ENCODE measurements around the gene B9D1. TPM values are rescaled to one million over a fixed set of nuclear protein-coding genes. Genes with fewer than 3 reads are reported as not detected.
A peak's percentile ranks its signal among the peaks of the same experiment; 100 is the strongest.

B9D1 gene
- total RNA-seq, 2 donors from 2014 or later: 37.7 to 42.8 TPM

DNA sequence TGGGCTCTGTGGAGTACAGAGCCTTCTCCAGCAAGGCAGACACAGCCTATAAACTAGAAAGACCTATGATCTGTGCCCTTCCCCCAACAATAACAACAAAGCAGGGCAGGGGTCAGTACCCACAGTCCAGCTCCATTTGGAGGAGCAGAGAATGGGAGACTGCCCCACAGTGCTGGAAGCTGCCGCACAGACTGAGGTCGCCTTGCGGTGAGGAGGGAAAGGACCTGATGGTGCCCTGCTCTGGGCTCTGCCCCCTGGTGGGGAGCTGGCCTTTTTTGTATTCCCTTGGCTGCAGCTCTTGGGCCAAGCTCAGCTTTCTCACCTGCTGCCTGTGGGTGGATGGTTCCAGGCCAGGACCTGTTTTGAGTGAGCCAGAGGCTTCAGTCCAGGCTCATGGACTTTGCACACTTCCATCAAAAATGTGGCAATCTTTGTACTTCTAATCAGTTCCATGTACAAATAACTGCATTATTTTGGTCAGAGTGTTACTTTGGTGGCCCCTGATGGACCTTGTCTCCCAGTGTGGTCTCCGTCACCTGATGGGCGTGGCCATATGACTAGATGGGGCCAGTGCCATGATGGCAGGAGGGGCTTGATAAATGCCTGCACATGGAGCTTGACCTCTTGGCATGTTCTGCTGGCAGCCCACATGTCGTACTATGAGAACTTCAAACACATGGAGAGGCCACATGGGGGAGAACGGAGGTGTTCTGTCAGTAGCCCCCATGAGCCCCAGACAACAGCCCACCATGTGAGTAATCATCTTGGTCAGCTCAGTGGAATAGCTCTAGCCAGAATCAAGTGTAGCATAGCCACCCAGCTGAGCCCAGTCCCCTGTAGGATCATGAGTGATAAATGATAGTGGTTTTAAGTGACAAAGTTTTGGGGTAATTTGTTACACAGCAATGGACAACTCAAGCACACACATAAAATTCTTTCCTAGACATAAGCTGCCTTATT is 24.2 kb downstream of the B9D1 start:
- H3K9me3 ChIP-seq (ENCODE audit: control insufficient read depth, low read length): no peaks in the 10 kb centered on the region

DNA sequence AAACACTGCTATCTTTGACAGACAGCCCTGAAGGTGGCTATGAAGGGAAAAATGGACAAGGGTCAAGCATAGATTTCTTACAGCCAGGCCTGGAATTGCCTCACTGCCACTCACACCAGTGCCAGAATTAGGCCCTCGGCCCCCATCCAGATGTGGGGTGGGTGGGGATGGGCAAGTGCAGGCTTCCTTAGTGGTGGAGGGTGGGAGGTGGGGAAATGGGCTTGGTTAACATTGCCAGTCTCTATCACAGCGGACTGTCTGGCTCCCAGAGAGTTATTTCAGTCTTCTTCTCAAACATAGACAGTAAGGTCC is 24.9 kb downstream of the B9D1 start:
- no peaks in the 10 kb centered on the region for H3K9me3 ChIP-seq (ENCODE audit: control insufficient read depth, low read length)
- H3K4me3 Mint-ChIP-seq: no peak overlapping the region
- no peaks in the 10 kb centered on the region for H3K4me1 ChIP-seq (ENCODE audit: control insufficient read depth, insufficient read depth, low read length)
- 100% methylated on average over 2 of the region's 2 CpGs; no CpG with 5 or more reads in 1 of the 2 experiments for WGBS, 2 experiments (ENCODE audit: insufficient coverage in 1 of 2, insufficient read length in 1 of 2)
- H3K27me3 Mint-ChIP-seq (ENCODE audit: insufficient read depth): no peaks in the 10 kb centered on the region
- H3K9me3 Mint-ChIP-seq: no peaks in the 10 kb centered on the region
- H3K27me3 ChIP-seq (ENCODE audit: control insufficient read depth, insufficient read depth, low read length, poor library complexity, severe bottlenecking): no peaks in the 10 kb centered on the region
- no peak overlapping the region for H3K27ac Mint-ChIP-seq
- no peak overlapping the region for H3K27ac ChIP-seq (ENCODE audit: low read depth, low read length)
- peaks cover 13% of the 10 kb centered on the region for H3K4me1 Mint-ChIP-seq
- TF ChIP-seq, protein P1, sequence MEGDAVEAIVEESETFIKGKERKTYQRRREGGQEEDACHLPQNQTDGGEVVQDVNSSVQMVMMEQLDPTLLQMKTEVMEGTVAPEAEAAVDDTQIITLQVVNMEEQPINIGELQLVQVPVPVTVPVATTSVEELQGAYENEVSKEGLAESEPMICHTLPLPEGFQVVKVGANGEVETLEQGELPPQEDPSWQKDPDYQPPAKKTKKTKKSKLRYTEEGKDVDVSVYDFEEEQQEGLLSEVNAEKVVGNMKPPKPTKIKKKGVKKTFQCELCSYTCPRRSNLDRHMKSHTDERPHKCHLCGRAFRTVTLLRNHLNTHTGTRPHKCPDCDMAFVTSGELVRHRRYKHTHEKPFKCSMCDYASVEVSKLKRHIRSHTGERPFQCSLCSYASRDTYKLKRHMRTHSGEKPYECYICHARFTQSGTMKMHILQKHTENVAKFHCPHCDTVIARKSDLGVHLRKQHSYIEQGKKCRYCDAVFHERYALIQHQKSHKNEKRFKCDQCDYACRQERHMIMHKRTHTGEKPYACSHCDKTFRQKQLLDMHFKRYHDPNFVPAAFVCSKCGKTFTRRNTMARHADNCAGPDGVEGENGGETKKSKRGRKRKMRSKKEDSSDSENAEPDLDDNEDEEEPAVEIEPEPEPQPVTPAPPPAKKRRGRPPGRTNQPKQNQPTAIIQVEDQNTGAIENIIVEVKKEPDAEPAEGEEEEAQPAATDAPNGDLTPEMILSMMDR (conservative IDR thresholded peaks at IDR 0.05): no peak
- peaks cover 4% of the 10 kb centered on the region for H3K36me3 Mint-ChIP-seq (ENCODE audit: low read depth)
- no peak overlapping the region for H3K4me3 ChIP-seq (ENCODE audit: low read length)
- no peak overlapping the region for H3K9ac ChIP-seq (ENCODE audit: extremely low read depth, low read length, poor library complexity, severe bottlenecking)
- peaks cover 12% of the 10 kb centered on the region for H3K36me3 ChIP-seq (ENCODE audit: control insufficient read depth, insufficient read depth, low read length)
- DNase-seq: no peak

More for the DNA sequence above, 24.2 kb downstream of the B9D1 start:
- H3K9ac ChIP-seq (ENCODE audit: extremely low read depth, low read length, poor library complexity, severe bottlenecking): no peak overlapping the region
- peaks cover 13% of the 10 kb centered on the region for H3K4me1 Mint-ChIP-seq
- H3K4me3 Mint-ChIP-seq: no peak overlapping the region
- no peaks in the 10 kb centered on the region for H3K27me3 ChIP-seq (ENCODE audit: control insufficient read depth, insufficient read depth, low read length, poor library complexity, severe bottlenecking)
- H3K27ac ChIP-seq (ENCODE audit: low read depth, low read length): no peak overlapping the region
- TF ChIP-seq, protein P1 (conservative IDR thresholded peaks at IDR 0.05): peak; percentile 94
- no peak overlapping the region for H3K27ac Mint-ChIP-seq
- peaks cover 12% of the 10 kb centered on the region for H3K36me3 ChIP-seq (ENCODE audit: control insufficient read depth, insufficient read depth, low read length)
- peaks cover 2% of the 10 kb centered on the region for H3K36me3 Mint-ChIP-seq (ENCODE audit: low read depth)
- no peaks in the 10 kb centered on the region for H3K27me3 Mint-ChIP-seq (ENCODE audit: insufficient read depth)
- peak; percentile 96 for DNase-seq
- WGBS, 2 experiments (ENCODE audit: insufficient coverage in 1 of 2, insufficient read length in 1 of 2): 85 to 100% methylated on average over 3 to 7 of the region's 7 CpGs
- no peak overlapping the region for H3K4me3 ChIP-seq (ENCODE audit: low read length)
- H3K4me1 ChIP-seq (ENCODE audit: control insufficient read depth, insufficient read depth, low read length): no peaks in the 10 kb centered on the region
- H3K9me3 Mint-ChIP-seq: no peaks in the 10 kb centered on the region

DNA sequence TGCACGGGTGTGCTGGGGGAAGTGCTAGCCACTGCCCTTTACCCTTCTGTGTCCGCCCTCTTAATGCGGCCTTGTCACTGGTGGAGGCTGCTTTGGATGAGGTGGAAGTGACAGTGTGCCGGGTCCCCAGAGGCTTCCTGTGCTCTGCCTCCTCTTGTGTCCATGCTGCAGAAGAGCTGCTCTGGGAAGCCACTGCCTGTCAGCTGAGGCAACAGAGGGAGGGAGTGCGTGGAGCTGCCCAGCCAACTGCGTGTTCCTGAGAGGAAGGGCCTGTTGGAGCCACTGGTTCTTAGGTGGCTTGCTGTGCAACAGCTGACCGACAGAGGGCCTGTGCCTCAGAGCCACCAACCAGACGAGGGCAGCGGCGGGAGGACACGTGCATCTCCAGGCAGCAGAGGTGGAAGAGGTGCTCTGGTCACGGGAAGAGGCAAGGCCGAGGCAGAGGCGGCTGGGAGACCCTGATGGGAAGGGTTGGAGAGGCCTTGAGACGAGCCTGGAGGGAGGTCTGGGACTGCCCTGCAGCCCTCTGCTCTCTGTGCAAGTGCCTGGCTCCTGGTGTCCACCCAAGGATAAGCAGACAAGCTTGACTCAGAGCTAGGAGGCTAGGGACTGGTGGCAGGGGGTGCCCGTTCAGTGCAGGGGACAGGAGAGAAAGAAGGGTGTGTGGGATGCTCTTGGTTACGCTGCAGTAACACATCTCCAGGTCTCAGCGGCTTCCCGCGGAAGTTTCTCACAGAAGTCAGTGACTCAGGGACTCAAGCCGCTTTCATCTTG is 25.4 kb downstream of the B9D1 start:
- Mint-ChIP-seq H3K27ac (peak overlapping the region; percentile 17), H3K27me3 (ENCODE audit: insufficient read depth) (no peaks in the 10 kb centered on the region), H3K4me3 (no peak overlapping the region), H3K36me3 (ENCODE audit: low read depth) (peaks cover 5% of the 10 kb centered on the region), H3K4me1 (peaks cover 12% of the 10 kb centered on the region), H3K9me3 (no peaks in the 10 kb centered on the region)
- peaks cover 15% of the 10 kb centered on the region for H3K36me3 ChIP-seq (ENCODE audit: control insufficient read depth, insufficient read depth, low read length)
- no peaks in the 10 kb centered on the region for H3K27me3 ChIP-seq (ENCODE audit: control insufficient read depth, insufficient read depth, low read length, poor library complexity, severe bottlenecking)
- TF ChIP-seq, protein P1 (conservative IDR thresholded peaks at IDR 0.05): peak; percentile 57
- no peaks in the 10 kb centered on the region for H3K4me1 ChIP-seq (ENCODE audit: control insufficient read depth, insufficient read depth, low read length)
- H3K4me3 ChIP-seq (ENCODE audit: low read length): no peak overlapping the region
- 78 to 79% methylated on average over 10 to 21 of the region's 21 CpGs for WGBS, 2 experiments (ENCODE audit: insufficient coverage in 1 of 2, insufficient read length in 1 of 2)
- peak; percentile 91 for DNase-seq
- H3K9ac ChIP-seq (ENCODE audit: extremely low read depth, low read length, poor library complexity, severe bottlenecking): no peak overlapping the region
- peak overlapping the region; percentile 47 for H3K27ac ChIP-seq (ENCODE audit: low read depth, low read length)
- H3K9me3 ChIP-seq (ENCODE audit: control insufficient read depth, low read length): no peaks in the 10 kb centered on the region
